Stimulated activated naive CD8-positive, alpha-beta T cell treated with anti-CD3 and anti-CD28 coated beads, Interleukin-15, Interleukin-2, amounts not matched to agents 100 U/mL and 50 U/mL, for 24 hours (primary cell): ENCODE results near the gene VAV3.

Source experiments
- ATAC-seq: fragments of 150-1000 bp; cut with Tn5 transposase; one replicate; pipeline ENCODE4 v1.10.0; 2021
- DNase-seq: peaks from one replicate; pipeline ENCODE4 v3.0.0; 2021

The VAV3 gene

GRCh38 chr1:107590900-107591622 is 373.9 kb downstream of the VAV3 start:
- DNase-seq (no peak), ATAC-seq (no peak)

GRCh38 chr1:107590087-107590486 is 374.9 kb downstream of the VAV3 start:
- no peak for DNase-seq
- ATAC-seq, result no peak

- ATAC-seq (no peak), DNase-seq (no peak)
Measured at GRCh38 chr1:107588321-107588720, 376.7 kb downstream of the VAV3 start.

GRCh38 chr1:107575226-107575625 is 389.8 kb downstream of the VAV3 start:
- ATAC-seq, result no peak
- DNase-seq, result no peak

- DNase-seq (no peak), ATAC-seq (no peak)
Measured at GRCh38 chr1:107574044-107574443, 390.9 kb downstream of the VAV3 start.

- DNase-seq (no peak), ATAC-seq (no peak)
Measured at GRCh38 chr1:107572674-107573211, 392.2 kb downstream of the VAV3 start.

- ATAC-seq (no peak), DNase-seq (no peak)
Measured at GRCh38 chr1:107570768-107571167, 394.2 kb downstream of the VAV3 start.

- no peak for ATAC-seq
Measured at GRCh38 chr1:107563441-107563840, 401.5 kb downstream of the VAV3 start.

GRCh38 chr1:107559881-107560280 is 405.1 kb downstream of the VAV3 start:
- DNase-seq (no peak), ATAC-seq (no peak)

More at GRCh38 chr1:107563441-107563840, 401.5 kb downstream of the VAV3 start:
- no peak for DNase-seq

- DNase-seq, result no peak
- no peak for ATAC-seq
Measured at GRCh38 chr1:107557095-107557494, 407.9 kb downstream of the VAV3 start.

- ATAC-seq (no peak), DNase-seq (no peak)
Measured at GRCh38 chr1:107555578-107555977, 409.4 kb downstream of the VAV3 start.

- DNase-seq (no peak), ATAC-seq (no peak)
Measured at GRCh38 chr1:107552781-107553180, 412.2 kb downstream of the VAV3 start.

- ATAC-seq, result no peak
- no peak for DNase-seq
Measured at GRCh38 chr1:107551456-107551855, 413.5 kb downstream of the VAV3 start.

GRCh38 chr1:107550358-107550757 is 414.6 kb downstream of the VAV3 start:
- ATAC-seq (no peak), DNase-seq (no peak)

GRCh38 chr1:107549152-107549810 is 415.7 kb downstream of the VAV3 start:
- DNase-seq (no peak), ATAC-seq (no peak)

GRCh38 chr1:107548276-107548675 is 416.7 kb downstream of the VAV3 start:
- DNase-seq (no peak), ATAC-seq (no peak)

- ATAC-seq (peak; percentile 23), DNase-seq (no peak)
Measured at GRCh38 chr1:107547363-107548155, 417.4 kb downstream of the VAV3 start.

GRCh38 chr1:107546576-107546975 is 418.4 kb downstream of the VAV3 start:
- ATAC-seq (no peak), DNase-seq (no peak)

- no peak for DNase-seq
- no peak for ATAC-seq
Measured at GRCh38 chr1:107545879-107546278, 419.1 kb downstream of the VAV3 start.

- DNase-seq (no peak), ATAC-seq (no peak)
Measured at GRCh38 chr1:107545056-107545577, 419.9 kb downstream of the VAV3 start.

GRCh38 chr1:107544285-107544684 is 420.7 kb downstream of the VAV3 start:
- no peak for ATAC-seq
- DNase-seq, result no peak

GRCh38 chr1:107541412-107541811 is 423.6 kb downstream of the VAV3 start:
- ATAC-seq, result no peak
- DNase-seq, result no peak

- DNase-seq, result no peak
- ATAC-seq, result no peak
Measured at GRCh38 chr1:107538502-107538901, 426.5 kb downstream of the VAV3 start.
